ENCODE measurements around the gene CABP2. TPM values are rescaled to one million over a fixed set of nuclear protein-coding genes. Genes with fewer than 3 reads are reported as not detected.

CABP2 gene
- total and polyA plus RNA-seq, 10 of the 15 experiments (the other 5 are each of a cell fraction or from before 2014, with no cell fraction given), result not detected

- TF ChIP-seq PBX3 (IDR thresholded peaks at IDR 0.05; ENCODE audit: insufficient replicate concordance, low read depth, low read length) (peak; percentile 95), SRF (IDR thresholded peaks at IDR 0.05; ENCODE audit: low read depth in 2 of 2, low read length in 2 of 2) (no peak), ZNF24 (IDR thresholded peaks at IDR 0.05) (no peak), RBBP5 (conservative IDR thresholded peaks at IDR 0.05) (no peak), BCL11A (IDR thresholded peaks at IDR 0.05; ENCODE audit: low read depth, low read length) (no peak), CEBPZ (IDR thresholded peaks at IDR 0.05; ENCODE audit: low read depth, low read length) (no peak), MEF2B (IDR thresholded peaks at IDR 0.05; ENCODE audit: partially characterized antibody, poor library complexity, severe bottlenecking) (peak; percentile 42), ZNF622 (IDR thresholded peaks at IDR 0.05) (no peak), EP300 (IDR thresholded peaks at IDR 0.05; ENCODE audit: borderline replicate concordance in 1 of 2, control insufficient read depth in 1 of 2, low read depth in 2 of 2, low read length in 2 of 2) (no peak), ZNF207 (IDR thresholded peaks at IDR 0.05; ENCODE audit: borderline replicate concordance) (peak; percentile 79; the same call in 1 of the 2 replicates), NFYB (IDR thresholded peaks at IDR 0.05; ENCODE audit: insufficient read depth, low read depth, low read length) (peak; percentile 82), NFIC (IDR thresholded peaks at IDR 0.05; ENCODE audit: low read depth, low read length) (no peak), PML (IDR thresholded peaks at IDR 0.05; ENCODE audit: low read length) (no peak), IRF3 (IDR thresholded peaks at IDR 0.05) (peak; percentile 62), NKRF (conservative IDR thresholded peaks at IDR 0.05) (no peak), ZBTB40 (IDR thresholded peaks at IDR 0.05; ENCODE audit: borderline replicate concordance) (0 out of 2 replicates have a peak, but pooled peaks have one; percentile 57)
Measured at GRCh38 chr11:67482827-67483798, 40.1 kb downstream of the CABP2 start, which contains the start of gene AIP (continued).
